Suprapubic skin (tissue), 4 donors: ENCODE data around the gene SOCS3.

Source experiments
- EP300 ChIP-seq: sonication (generic); formaldehyde crosslinking; IDR thresholded peaks from one replicate; pipeline ENCODE4 v1.6.1; 2017; ENCODE audit warnings: antibody characterized with exemption
- POLR2A ChIP-seq, 2 donors: fragments of 450-650 bp; IDR thresholded peaks; one replicate each; pipeline ENCODE4 v1.6.1; 2017; ENCODE audit warnings: antibody characterized with exemption in 2 of 2, mild to moderate bottlenecking in 2 of 2, moderate library complexity in 2 of 2
- POLR2AphosphoS5 ChIP-seq, 3 donors: sonication (generic); formaldehyde crosslinking; IDR thresholded peaks; one replicate each; pipeline ENCODE4 v1.6.1; 2017; ENCODE audit warnings: antibody characterized with exemption in 3 of 3
- TF ChIP-seq, protein P1 (sequence below), 2 donors: fragments of 200-600 bp in 1 of 2; fragments of 450-650 bp in 1 of 2; sonication (generic) in 1 of 2; IDR thresholded peaks; one replicate each; pipeline ENCODE4 v1.5.1; 2016 to 2019; ENCODE audit warnings: antibody characterized with exemption in 2 of 2, mild to moderate bottlenecking in 1 of 2, moderate library complexity in 1 of 2

DNA sequence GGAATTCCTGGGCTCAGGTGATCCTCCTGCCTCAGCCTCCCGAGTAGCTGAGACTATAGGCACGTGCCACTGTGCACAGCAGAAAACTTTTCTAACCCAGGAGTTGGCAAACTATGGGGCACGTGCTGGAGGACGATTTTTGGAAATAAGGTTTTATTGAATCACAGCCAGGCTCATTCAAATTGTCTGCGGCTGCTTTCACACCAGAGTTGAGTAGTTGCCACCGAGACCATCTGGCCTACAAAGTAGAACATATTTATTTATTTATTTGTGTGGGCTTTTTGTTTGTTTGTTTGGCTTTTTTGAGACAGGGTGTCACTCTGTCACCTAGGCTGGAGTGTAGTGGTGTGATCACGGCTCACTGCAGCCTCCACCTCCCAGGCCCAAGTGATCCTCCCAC lies 11.2 kb upstream of the SOCS3 start:
- TF ChIP-seq, protein P1, sequence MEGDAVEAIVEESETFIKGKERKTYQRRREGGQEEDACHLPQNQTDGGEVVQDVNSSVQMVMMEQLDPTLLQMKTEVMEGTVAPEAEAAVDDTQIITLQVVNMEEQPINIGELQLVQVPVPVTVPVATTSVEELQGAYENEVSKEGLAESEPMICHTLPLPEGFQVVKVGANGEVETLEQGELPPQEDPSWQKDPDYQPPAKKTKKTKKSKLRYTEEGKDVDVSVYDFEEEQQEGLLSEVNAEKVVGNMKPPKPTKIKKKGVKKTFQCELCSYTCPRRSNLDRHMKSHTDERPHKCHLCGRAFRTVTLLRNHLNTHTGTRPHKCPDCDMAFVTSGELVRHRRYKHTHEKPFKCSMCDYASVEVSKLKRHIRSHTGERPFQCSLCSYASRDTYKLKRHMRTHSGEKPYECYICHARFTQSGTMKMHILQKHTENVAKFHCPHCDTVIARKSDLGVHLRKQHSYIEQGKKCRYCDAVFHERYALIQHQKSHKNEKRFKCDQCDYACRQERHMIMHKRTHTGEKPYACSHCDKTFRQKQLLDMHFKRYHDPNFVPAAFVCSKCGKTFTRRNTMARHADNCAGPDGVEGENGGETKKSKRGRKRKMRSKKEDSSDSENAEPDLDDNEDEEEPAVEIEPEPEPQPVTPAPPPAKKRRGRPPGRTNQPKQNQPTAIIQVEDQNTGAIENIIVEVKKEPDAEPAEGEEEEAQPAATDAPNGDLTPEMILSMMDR (IDR thresholded peaks at IDR 0.05), result no peak
- TF ChIP-seq EP300 (no peak), POLR2A (IDR thresholded peaks at IDR 0.05) (no peak), POLR2AphosphoS5 (IDR thresholded peaks at IDR 0.05) (no peak)
